ENCODE results near the gene OR10A3.

DNA sequence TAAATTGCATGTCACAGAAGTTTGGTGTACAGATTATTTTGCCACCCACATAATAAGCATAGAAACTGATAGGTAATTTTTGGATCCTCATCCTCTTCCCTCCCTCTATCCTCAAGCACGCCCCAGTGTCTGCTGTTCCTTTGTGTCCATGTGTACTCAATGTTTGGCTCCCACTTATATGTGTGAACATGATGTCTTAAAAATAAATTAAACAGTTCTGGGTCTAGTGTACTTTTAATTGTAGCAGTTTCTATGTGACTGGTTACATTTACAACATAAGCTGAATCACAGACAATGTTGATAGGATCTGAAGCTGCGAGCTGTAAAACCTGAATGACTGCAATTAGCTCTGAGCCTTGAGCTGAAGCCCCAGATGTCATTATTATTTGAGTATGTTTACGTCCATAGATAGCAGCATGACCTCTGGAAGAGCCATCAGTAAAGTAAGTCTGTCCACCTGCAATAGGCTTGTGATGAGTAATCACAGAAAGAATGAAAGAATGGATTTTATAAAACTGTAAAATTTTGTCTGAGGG is 40.1 kb downstream of the OR10A3 start:
- TF ChIP-seq EZH2 (IDR thresholded peaks at IDR 0.05; ENCODE audit: low read depth, unreplicated experiment): no peak
- TF ChIP-seq, protein P1, sequence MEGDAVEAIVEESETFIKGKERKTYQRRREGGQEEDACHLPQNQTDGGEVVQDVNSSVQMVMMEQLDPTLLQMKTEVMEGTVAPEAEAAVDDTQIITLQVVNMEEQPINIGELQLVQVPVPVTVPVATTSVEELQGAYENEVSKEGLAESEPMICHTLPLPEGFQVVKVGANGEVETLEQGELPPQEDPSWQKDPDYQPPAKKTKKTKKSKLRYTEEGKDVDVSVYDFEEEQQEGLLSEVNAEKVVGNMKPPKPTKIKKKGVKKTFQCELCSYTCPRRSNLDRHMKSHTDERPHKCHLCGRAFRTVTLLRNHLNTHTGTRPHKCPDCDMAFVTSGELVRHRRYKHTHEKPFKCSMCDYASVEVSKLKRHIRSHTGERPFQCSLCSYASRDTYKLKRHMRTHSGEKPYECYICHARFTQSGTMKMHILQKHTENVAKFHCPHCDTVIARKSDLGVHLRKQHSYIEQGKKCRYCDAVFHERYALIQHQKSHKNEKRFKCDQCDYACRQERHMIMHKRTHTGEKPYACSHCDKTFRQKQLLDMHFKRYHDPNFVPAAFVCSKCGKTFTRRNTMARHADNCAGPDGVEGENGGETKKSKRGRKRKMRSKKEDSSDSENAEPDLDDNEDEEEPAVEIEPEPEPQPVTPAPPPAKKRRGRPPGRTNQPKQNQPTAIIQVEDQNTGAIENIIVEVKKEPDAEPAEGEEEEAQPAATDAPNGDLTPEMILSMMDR (conservative IDR thresholded peaks at IDR 0.05; ENCODE audit: low read depth in 2 of 2): no peak
- TF ChIP-seq, protein P2, sequence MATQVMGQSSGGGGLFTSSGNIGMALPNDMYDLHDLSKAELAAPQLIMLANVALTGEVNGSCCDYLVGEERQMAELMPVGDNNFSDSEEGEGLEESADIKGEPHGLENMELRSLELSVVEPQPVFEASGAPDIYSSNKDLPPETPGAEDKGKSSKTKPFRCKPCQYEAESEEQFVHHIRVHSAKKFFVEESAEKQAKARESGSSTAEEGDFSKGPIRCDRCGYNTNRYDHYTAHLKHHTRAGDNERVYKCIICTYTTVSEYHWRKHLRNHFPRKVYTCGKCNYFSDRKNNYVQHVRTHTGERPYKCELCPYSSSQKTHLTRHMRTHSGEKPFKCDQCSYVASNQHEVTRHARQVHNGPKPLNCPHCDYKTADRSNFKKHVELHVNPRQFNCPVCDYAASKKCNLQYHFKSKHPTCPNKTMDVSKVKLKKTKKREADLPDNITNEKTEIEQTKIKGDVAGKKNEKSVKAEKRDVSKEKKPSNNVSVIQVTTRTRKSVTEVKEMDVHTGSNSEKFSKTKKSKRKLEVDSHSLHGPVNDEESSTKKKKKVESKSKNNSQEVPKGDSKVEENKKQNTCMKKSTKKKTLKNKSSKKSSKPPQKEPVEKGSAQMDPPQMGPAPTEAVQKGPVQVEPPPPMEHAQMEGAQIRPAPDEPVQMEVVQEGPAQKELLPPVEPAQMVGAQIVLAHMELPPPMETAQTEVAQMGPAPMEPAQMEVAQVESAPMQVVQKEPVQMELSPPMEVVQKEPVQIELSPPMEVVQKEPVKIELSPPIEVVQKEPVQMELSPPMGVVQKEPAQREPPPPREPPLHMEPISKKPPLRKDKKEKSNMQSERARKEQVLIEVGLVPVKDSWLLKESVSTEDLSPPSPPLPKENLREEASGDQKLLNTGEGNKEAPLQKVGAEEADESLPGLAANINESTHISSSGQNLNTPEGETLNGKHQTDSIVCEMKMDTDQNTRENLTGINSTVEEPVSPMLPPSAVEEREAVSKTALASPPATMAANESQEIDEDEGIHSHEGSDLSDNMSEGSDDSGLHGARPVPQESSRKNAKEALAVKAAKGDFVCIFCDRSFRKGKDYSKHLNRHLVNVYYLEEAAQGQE (IDR thresholded peaks at IDR 0.05; ENCODE audit: unreplicated experiment): no peak
- no peak for TF ChIP-seq POLR2AphosphoS5 (IDR thresholded peaks at IDR 0.05; ENCODE audit: low read depth)
- TF ChIP-seq CREB1 (CRISPR knock-in tag; IDR thresholded peaks at IDR 0.05; ENCODE audit: low read depth): no peak
- TF ChIP-seq ZNF331 (CRISPR knock-in tag; IDR thresholded peaks at IDR 0.05; ENCODE audit: low read depth): no peak
- TF ChIP-seq EZH2phosphoT487 (IDR thresholded peaks at IDR 0.05; ENCODE audit: unreplicated experiment): no peak
